ENCODE measurements around the gene TIA1. TPM values are rescaled to one million over a fixed set of nuclear protein-coding genes. Genes with fewer than 3 reads are reported as not detected.
"Not testable (repeated sequence)": the region's sequence is repeated elsewhere in the genome, so short reads cannot be mapped to it uniquely, and the experiment has no call there.

The TIA1 gene
- total and polyA plus RNA-seq, 4 donors = 27.8 to 150 (median 83.4) TPM

DNA sequence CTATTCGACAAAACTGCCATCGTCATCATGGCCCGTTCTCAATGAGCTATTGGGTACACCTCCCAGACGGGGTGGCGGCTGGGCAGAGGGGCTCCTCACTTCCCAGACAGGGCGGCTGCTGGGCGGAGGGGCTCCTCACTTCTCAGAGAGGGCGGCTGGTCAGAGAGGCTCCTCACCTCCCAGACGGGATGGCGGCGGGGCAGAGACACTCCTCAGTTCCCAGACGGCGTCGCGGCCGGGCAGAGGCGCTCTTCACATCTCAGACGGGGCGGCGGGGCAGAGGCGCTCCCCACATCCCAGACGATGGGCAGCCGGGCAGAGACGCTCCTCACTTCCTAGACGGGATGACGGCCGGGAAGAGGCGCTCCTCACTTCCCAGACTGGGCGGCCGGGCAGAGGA, 18.5 kb upstream of the TIA1 start:
- 96 to 98% methylated on average over 21 to 30 of the region's 30 CpGs for WGBS, 2 donors
- DNase-seq; intact Hi-C loops (cut with DNase I); H3K9me3 ChIP-seq (ENCODE audit: control insufficient read depth, low read length); H3K36me3 ChIP-seq (ENCODE audit: control insufficient read depth in 1 of 2, insufficient read depth in 2 of 2, low read length in 1 of 2); ATAC-seq (ENCODE audit: low FRiP score); H3K4me1 ChIP-seq (ENCODE audit: control insufficient read depth in 1 of 2, insufficient read depth in 2 of 2, low read length in 2 of 2); H3K4me3 ChIP-seq (ENCODE audit: low read length in 2 of 2); H3K27ac ChIP-seq (ENCODE audit: low read depth in 1 of 2, low read length in 2 of 2); H3K27me3 ChIP-seq (ENCODE audit: control insufficient read depth in 1 of 2, insufficient read depth in 2 of 2, low read length in 1 of 2): not testable (repeated sequence)

GRCh38 chr2:70261501-70261900, 13.1 kb upstream of the TIA1 start:
- peaks cover 2 to 3% of the 10 kb centered on the region in 2 donors for H3K36me3 ChIP-seq (ENCODE audit: control insufficient read depth in 1 of 2, insufficient read depth in 2 of 2, low read length in 1 of 2)

DNA sequence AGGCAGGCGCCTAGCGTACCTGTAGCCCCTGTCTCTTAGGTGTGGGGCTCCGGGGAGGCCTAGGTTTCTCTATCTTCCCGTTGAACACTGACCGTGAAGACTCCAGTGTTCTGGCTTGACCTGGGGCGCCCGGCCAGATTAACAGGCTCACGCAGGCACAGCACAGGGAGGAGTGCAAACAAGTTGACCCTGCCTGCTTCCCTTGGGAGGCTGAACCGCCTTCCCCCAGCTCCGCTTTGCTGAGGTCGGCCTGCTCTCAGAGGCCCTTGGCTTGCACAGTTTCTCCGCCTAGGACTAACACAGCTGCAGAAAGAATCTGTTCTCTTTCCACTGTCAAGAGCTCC, 10.1 kb upstream of the TIA1 start:
- peak; percentile 77 for ATAC-seq (ENCODE audit: low FRiP score)
- Histone ChIP-seq H3K9me3 (ENCODE audit: control insufficient read depth, low read length) (no peaks in the 10 kb centered on the region), H3K27ac (ENCODE audit: low read depth in 1 of 2, low read length in 2 of 2) (peak overlapping the region in 1 of 2 donors; percentile 34), H3K27me3 (ENCODE audit: control insufficient read depth in 1 of 2, insufficient read depth in 2 of 2, low read length in 1 of 2) (no peaks in the 10 kb centered on the region), H3K36me3 (ENCODE audit: control insufficient read depth in 1 of 2, insufficient read depth in 2 of 2, low read length in 1 of 2) (no peaks in the 10 kb centered on the region), H3K4me3 (ENCODE audit: low read length in 2 of 2) (peak overlapping the region; percentile 52 to 83), H3K4me1 (ENCODE audit: control insufficient read depth in 1 of 2, insufficient read depth in 2 of 2, low read length in 2 of 2) (no peaks in the 10 kb centered on the region)
- 1% methylated on average over 12 of the region's 12 CpGs for WGBS, 2 donors
- peak; percentile 76 to 84 for DNase-seq
- intact Hi-C loops (cut with DNase I) = no loop called here

More at GRCh38 chr2:70261501-70261900, 13.1 kb upstream of the TIA1 start:
- 37 to 41% methylated on average over 1 of the region's 1 CpG for WGBS, 2 donors
- DNase-seq = no peak
- H3K4me1 ChIP-seq (ENCODE audit: control insufficient read depth in 1 of 2, insufficient read depth in 2 of 2, low read length in 2 of 2) = no peaks in the 10 kb centered on the region
- no peak for ATAC-seq (ENCODE audit: low FRiP score)
- H3K27me3 ChIP-seq (ENCODE audit: control insufficient read depth in 1 of 2, insufficient read depth in 2 of 2, low read length in 1 of 2) = no peaks in the 10 kb centered on the region
- no peak overlapping the region for H3K4me3 ChIP-seq (ENCODE audit: low read length in 2 of 2)
- no peaks in the 10 kb centered on the region for H3K9me3 ChIP-seq (ENCODE audit: control insufficient read depth, low read length)
- no peak overlapping the region for H3K27ac ChIP-seq (ENCODE audit: low read depth in 1 of 2, low read length in 2 of 2)
- intact Hi-C loops (cut with DNase I) = no loop called here

DNA sequence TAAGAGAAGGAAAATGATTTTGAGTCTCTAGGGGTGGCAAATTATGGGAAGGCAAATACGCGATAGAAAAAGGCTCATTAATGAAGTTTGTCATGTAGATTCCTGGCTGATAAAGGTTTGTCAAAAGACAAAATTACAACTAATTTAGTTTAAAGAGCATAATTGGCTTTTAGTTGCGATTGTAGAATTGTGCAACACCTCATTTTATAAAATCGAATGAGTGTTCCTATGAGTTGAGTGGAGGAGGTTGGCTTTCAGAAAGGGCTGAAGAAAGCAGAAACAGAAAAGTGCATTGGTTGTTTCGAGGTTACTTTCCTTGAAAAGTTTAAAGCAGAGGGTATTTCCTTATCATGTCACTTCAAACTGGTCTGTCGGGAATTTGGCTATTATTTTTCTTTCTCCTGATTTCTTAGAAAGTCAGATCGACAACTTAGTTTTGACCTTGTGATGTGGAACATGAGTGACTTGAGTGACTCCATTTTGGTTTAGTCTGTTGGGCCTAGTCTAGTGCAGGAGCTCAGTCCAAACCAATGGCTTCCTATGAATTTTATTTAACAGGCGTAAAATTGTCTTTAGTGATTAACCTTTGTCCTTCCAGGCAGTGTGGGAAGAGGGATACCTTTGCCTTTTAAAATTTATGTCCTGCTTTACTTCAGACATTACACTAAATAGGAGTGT, 7.3 kb upstream of the TIA1 start:
- intact Hi-C loops (cut with DNase I) = no loop called here
- 88 to 89% methylated on average over 8 of the region's 8 CpGs for WGBS, 2 donors
- H3K36me3 ChIP-seq (ENCODE audit: control insufficient read depth in 1 of 2, insufficient read depth in 2 of 2, low read length in 1 of 2) = no peaks in the 10 kb centered on the region
- no peaks in the 10 kb centered on the region for H3K9me3 ChIP-seq (ENCODE audit: control insufficient read depth, low read length)
- H3K4me1 ChIP-seq (ENCODE audit: control insufficient read depth in 1 of 2, insufficient read depth in 2 of 2, low read length in 2 of 2) = no peaks in the 10 kb centered on the region
- H3K27ac ChIP-seq (ENCODE audit: low read depth in 1 of 2, low read length in 2 of 2) = no peak overlapping the region
- DNase-seq (no peak), ATAC-seq (ENCODE audit: low FRiP score) (no peak)
- H3K27me3 ChIP-seq (ENCODE audit: control insufficient read depth in 1 of 2, insufficient read depth in 2 of 2, low read length in 1 of 2) = no peaks in the 10 kb centered on the region
- no peak overlapping the region for H3K4me3 ChIP-seq (ENCODE audit: low read length in 2 of 2)

DNA sequence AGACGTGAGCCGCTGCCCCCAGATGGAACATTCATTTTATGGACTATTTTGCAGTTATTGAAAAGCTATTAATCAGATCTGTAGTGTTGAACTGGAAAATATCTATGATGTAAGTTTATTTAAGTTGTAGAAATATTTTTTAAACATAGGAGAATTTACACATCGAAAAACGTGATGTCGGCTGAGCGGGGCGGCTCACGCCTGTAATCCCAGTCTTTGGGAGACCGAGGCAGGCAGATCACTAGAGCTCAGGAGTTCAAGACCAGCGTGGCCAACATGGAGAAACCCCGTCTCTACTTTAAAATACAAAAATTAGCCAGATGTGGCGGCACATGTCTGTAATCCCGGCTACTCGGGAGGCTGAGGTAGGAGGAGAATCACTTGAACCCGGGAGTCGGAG, 2.0 kb upstream of the TIA1 start:
- H3K27ac ChIP-seq (ENCODE audit: low read depth in 1 of 2, low read length in 2 of 2) = no peak overlapping the region
- no peaks in the 10 kb centered on the region for H3K36me3 ChIP-seq (ENCODE audit: control insufficient read depth in 1 of 2, insufficient read depth in 2 of 2, low read length in 1 of 2)
- WGBS, 2 donors = 78 to 80% methylated on average over 16 of the region's 16 CpGs
- ATAC-seq (ENCODE audit: low FRiP score) = no peak
- peaks cover 0 to 3% of the 10 kb centered on the region in 2 donors for H3K4me1 ChIP-seq (ENCODE audit: control insufficient read depth in 1 of 2, insufficient read depth in 2 of 2, low read length in 2 of 2)
- no peak for DNase-seq
- H3K9me3 ChIP-seq (ENCODE audit: control insufficient read depth, low read length) = no peaks in the 10 kb centered on the region
- no peaks in the 10 kb centered on the region for H3K27me3 ChIP-seq (ENCODE audit: control insufficient read depth in 1 of 2, insufficient read depth in 2 of 2, low read length in 1 of 2)
- intact Hi-C loops (cut with DNase I) = no loop called here
- no peak overlapping the region for H3K4me3 ChIP-seq (ENCODE audit: low read length in 2 of 2)

- 0% methylated on average over 20 of the region's 20 CpGs for WGBS, 2 donors
- Histone ChIP-seq H3K9me3 (ENCODE audit: control insufficient read depth, low read length) (no peaks in the 10 kb centered on the region), H3K4me1 (ENCODE audit: control insufficient read depth in 1 of 2, insufficient read depth in 2 of 2, low read length in 2 of 2) (peaks cover 0 to 5% of the 10 kb centered on the region in 2 donors), H3K27ac (ENCODE audit: low read depth in 1 of 2, low read length in 2 of 2) (peak overlapping the region; percentile 91 to 93), H3K36me3 (ENCODE audit: control insufficient read depth in 1 of 2, insufficient read depth in 2 of 2, low read length in 1 of 2) (no peaks in the 10 kb centered on the region), H3K4me3 (ENCODE audit: low read length in 2 of 2) (peak overlapping the region; percentile 86), H3K27me3 (ENCODE audit: control insufficient read depth in 1 of 2, insufficient read depth in 2 of 2, low read length in 1 of 2) (no peaks in the 10 kb centered on the region)
- DNase-seq (no peak), ATAC-seq (ENCODE audit: low FRiP score) (no peak)
- intact Hi-C loops (cut with DNase I) = loop anchor here (2.0 to 5.0 kb wide), 2 partner anchors 45 to 57 kb away; partner anchors contain the start of genes C2orf42 (in 1 of the 2) and SNRPG (in 1 of the 2)
These were observed 856 bp downstream of the TIA1 start for GRCh38 chr2:70247364-70248180.

- WGBS, 2 donors = 77 to 78% methylated on average over 5 of the region's 5 CpGs
- no peak for ATAC-seq (ENCODE audit: low FRiP score)
These were observed 4.4 kb downstream of the TIA1 start for GRCh38 chr2:70243806-70244584.

GRCh38 chr2:70242552-70242951, 5.9 kb downstream of the TIA1 start:
- DNase-seq = no peak
- Histone ChIP-seq H3K27ac (ENCODE audit: low read depth in 1 of 2, low read length in 2 of 2) (no peak overlapping the region), H3K4me1 (ENCODE audit: control insufficient read depth in 1 of 2, insufficient read depth in 2 of 2, low read length in 2 of 2) (peaks cover 0 to 11% of the 10 kb centered on the region in 2 donors), H3K9me3 (ENCODE audit: control insufficient read depth, low read length) (no peaks in the 10 kb centered on the region), H3K27me3 (ENCODE audit: control insufficient read depth in 1 of 2, insufficient read depth in 2 of 2, low read length in 1 of 2) (no peaks in the 10 kb centered on the region), H3K4me3 (ENCODE audit: low read length in 2 of 2) (no peak overlapping the region), H3K36me3 (ENCODE audit: control insufficient read depth in 1 of 2, insufficient read depth in 2 of 2, low read length in 1 of 2) (no peaks in the 10 kb centered on the region)
- WGBS, 2 donors = 83 to 84% methylated on average over 4 of the region's 4 CpGs
- intact Hi-C loops (cut with DNase I) = no loop called here
- ATAC-seq (ENCODE audit: low FRiP score) = no peak

More at GRCh38 chr2:70243806-70244584, 4.4 kb downstream of the TIA1 start:
- no peak for DNase-seq
- intact Hi-C loops (cut with DNase I) = no loop called here
- Histone ChIP-seq H3K4me1 (ENCODE audit: control insufficient read depth in 1 of 2, insufficient read depth in 2 of 2, low read length in 2 of 2) (peaks cover 0 to 9% of the 10 kb centered on the region in 2 donors), H3K27me3 (ENCODE audit: control insufficient read depth in 1 of 2, insufficient read depth in 2 of 2, low read length in 1 of 2) (no peaks in the 10 kb centered on the region), H3K9me3 (ENCODE audit: control insufficient read depth, low read length) (no peaks in the 10 kb centered on the region), H3K4me3 (ENCODE audit: low read length in 2 of 2) (no peak overlapping the region), H3K27ac (ENCODE audit: low read depth in 1 of 2, low read length in 2 of 2) (no peak overlapping the region), H3K36me3 (ENCODE audit: control insufficient read depth in 1 of 2, insufficient read depth in 2 of 2, low read length in 1 of 2) (no peaks in the 10 kb centered on the region)
